ENCODE data around the gene CDIP1.
A peak's percentile ranks its signal among the peaks of the same experiment; 100 is the strongest.

Gene CDIP1

GRCh38 chr16:4513086-4513860 is 25.3 kb downstream of the CDIP1 start:
- DNase-seq, result no peak

GRCh38 chr16:4512473-4512872 is 26.1 kb downstream of the CDIP1 start:
- DNase-seq, result no peak

- no peak for DNase-seq
Observed at GRCh38 chr16:4511441-4512082, 27.0 kb downstream of the CDIP1 start.

- no peak for DNase-seq
Observed at GRCh38 chr16:4510747-4511426, 27.7 kb downstream of the CDIP1 start.

GRCh38 chr16:4510131-4510530 is 28.4 kb downstream of the CDIP1 start:
- no peak for DNase-seq

GRCh38 chr16:4509420-4509819 is 29.2 kb downstream of the CDIP1 start:
- no peak for DNase-seq

GRCh38 chr16:4508806-4509205 is 29.8 kb downstream of the CDIP1 start:
- DNase-seq, result no peak

GRCh38 chr16:4507588-4508345 is 30.8 kb downstream of the CDIP1 start:
- no peak for DNase-seq

- DNase-seq, result peak; percentile 52
Observed at GRCh38 chr16:4506450-4506849, 32.1 kb downstream of the CDIP1 start.

GRCh38 chr16:4505356-4506147 is 33.0 kb downstream of the CDIP1 start:
- no peak for DNase-seq

- no peak for DNase-seq
Observed at GRCh38 chr16:4501071-4501478, 37.5 kb downstream of the CDIP1 start.

GRCh38 chr16:4500272-4500671 is 38.3 kb downstream of the CDIP1 start:
- DNase-seq, result no peak

- no peak for DNase-seq
Observed at GRCh38 chr16:4499196-4499555, 39.4 kb downstream of the CDIP1 start.

GRCh38 chr16:4498546-4499195 is 39.9 kb downstream of the CDIP1 start:
- no peak for DNase-seq

GRCh38 chr16:4496305-4496704 is 42.3 kb downstream of the CDIP1 start:
- DNase-seq, result no peak

- DNase-seq, result no peak
Observed at GRCh38 chr16:4495766-4496165, 42.8 kb downstream of the CDIP1 start.

- DNase-seq, result no peak
Observed at GRCh38 chr16:4494746-4495490, 43.7 kb downstream of the CDIP1 start.

- DNase-seq, result no peak
Observed at GRCh38 chr16:4491898-4492297, 46.7 kb downstream of the CDIP1 start.

GRCh38 chr16:4489030-4489429 is 49.5 kb downstream of the CDIP1 start:
- DNase-seq, result no peak

- DNase-seq, result no peak
Observed at GRCh38 chr16:4488499-4488967, 50.0 kb downstream of the CDIP1 start.

- no peak for DNase-seq
Observed at GRCh38 chr16:4487955-4488498, 50.5 kb downstream of the CDIP1 start.
